ENCODE results near the gene TRIM56. TPM values are rescaled to one million over a fixed set of nuclear protein-coding genes. Genes with fewer than 3 reads are reported as not detected.

TRIM56 gene
- total RNA-seq, 1 experiment from 2014 or later, result 29.6 TPM

- no TSS peak for BruUV-seq (replicated peaks)
- peak overlapping the region; percentile 44 for H3K4me3 Mint-ChIP-seq (ENCODE audit: unreplicated experiment)
- peaks cover 36% of the 10 kb centered on the region for H3K4me1 Mint-ChIP-seq (ENCODE audit: insufficient read depth, unreplicated experiment)
- H3K27me3 Mint-ChIP-seq (ENCODE audit: insufficient read depth, unreplicated experiment), result no peaks in the 10 kb centered on the region
- DNase-seq (ENCODE audit: unreplicated experiment), result peak; percentile 88
- intact Hi-C loops (cut with micrococcal nuclease), result no loop called here
- peak overlapping the region; percentile 91 for H3K27ac Mint-ChIP-seq (ENCODE audit: low read depth, unreplicated experiment)
- peaks cover 11% of the 10 kb centered on the region for H3K36me3 Mint-ChIP-seq (ENCODE audit: insufficient read depth, unreplicated experiment)
- no peak for TF ChIP-seq CTCF (IDR thresholded peaks at IDR 0.05; ENCODE audit: unreplicated experiment)
- no peaks in the 10 kb centered on the region for H3K9me3 Mint-ChIP-seq (ENCODE audit: unreplicated experiment)
- ChIA-PET CTCF (interaction anchor here (0.6 to 2.2 kb wide), 5 partner anchors 11 to 160 kb away, joined by 3 to 6 read pairs (median 3); no protein-coding TSS in a partner anchor), POLR2A (interaction anchor here (0.6 to 2.0 kb wide), 10 partner anchors 12 to 459 kb away, joined by 3 to 11 read pairs (median 4); partner anchors contain the start of genes TRIM56 and ZNHIT1)
Measured at GRCh38 chr7:101121991-101122932, 37.0 kb downstream of the TRIM56 start.

- ChIA-PET CTCF (interaction anchor here (0.6 to 2.2 kb wide), 3 partner anchors 15 to 524 kb away, joined by 3 to 6 read pairs (median 3); no protein-coding TSS in a partner anchor), POLR2A (interaction anchor here (0.6 to 2.0 kb wide), 8 partner anchors 12 to 246 kb away, joined by 3 to 8 read pairs (median 4); partner anchors contain the start of genes TRIM56 and ZNHIT1)
- no TSS peak for BruUV-seq (replicated peaks)
- no peak for TF ChIP-seq CTCF (IDR thresholded peaks at IDR 0.05; ENCODE audit: unreplicated experiment)
- Mint-ChIP-seq H3K9me3 (ENCODE audit: unreplicated experiment) (no peaks in the 10 kb centered on the region), H3K4me3 (ENCODE audit: unreplicated experiment) (no peak overlapping the region), H3K36me3 (ENCODE audit: insufficient read depth, unreplicated experiment) (peaks cover 11% of the 10 kb centered on the region), H3K4me1 (ENCODE audit: insufficient read depth, unreplicated experiment) (peaks cover 44% of the 10 kb centered on the region), H3K27ac (ENCODE audit: low read depth, unreplicated experiment) (peak overlapping the region; percentile 75), H3K27me3 (ENCODE audit: insufficient read depth, unreplicated experiment) (no peaks in the 10 kb centered on the region)
- intact Hi-C loops (cut with micrococcal nuclease), result no loop called here
- DNase-seq (ENCODE audit: unreplicated experiment), result no peak
Measured at GRCh38 chr7:101122933-101123702, 37.8 kb downstream of the TRIM56 start.

DNA sequence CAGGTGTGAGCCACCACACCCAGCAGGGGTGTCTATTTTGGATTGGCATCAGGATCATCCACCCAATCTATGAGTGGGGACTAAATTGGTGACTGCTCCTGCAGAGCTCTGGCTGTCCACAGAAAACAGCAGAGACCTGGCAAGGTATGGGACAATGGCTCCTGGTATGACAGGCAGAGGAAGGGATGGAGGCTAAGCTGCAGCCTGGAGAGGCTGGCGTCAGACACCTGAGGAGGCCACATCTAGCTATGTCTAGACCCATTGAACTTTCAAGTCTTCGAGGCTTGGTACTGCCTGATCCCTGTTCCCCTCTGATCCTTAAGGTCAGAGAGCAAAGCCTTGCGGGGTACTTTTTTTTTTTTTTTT is 38.4 kb downstream of the TRIM56 start:
- POLR2A ChIA-PET, result interaction anchor here (1.3 to 1.4 kb wide), 2 partner anchors 14 to 39 kb away, joined by 3 to 4 read pairs; partner anchors contain the start of gene TRIM56
- peak overlapping the region; percentile 75 for H3K27ac Mint-ChIP-seq (ENCODE audit: low read depth, unreplicated experiment)
- no peak for TF ChIP-seq CTCF (IDR thresholded peaks at IDR 0.05; ENCODE audit: unreplicated experiment)

More for the DNA sequence above, 38.4 kb downstream of the TRIM56 start:
- H3K4me3 Mint-ChIP-seq (ENCODE audit: unreplicated experiment), result no peak overlapping the region
- intact Hi-C loops (cut with micrococcal nuclease), result no loop called here
- no peaks in the 10 kb centered on the region for H3K27me3 Mint-ChIP-seq (ENCODE audit: insufficient read depth, unreplicated experiment)
- no peak for DNase-seq (ENCODE audit: unreplicated experiment)
- H3K4me1 Mint-ChIP-seq (ENCODE audit: insufficient read depth, unreplicated experiment), result peaks cover 46% of the 10 kb centered on the region
- BruUV-seq (replicated peaks), result no TSS peak
- peaks cover 11% of the 10 kb centered on the region for H3K36me3 Mint-ChIP-seq (ENCODE audit: insufficient read depth, unreplicated experiment)
- CTCF ChIA-PET, result interaction anchor here (0.6 to 2.2 kb wide), 2 partner anchors 14 to 525 kb away, joined by 3 to 6 read pairs; no protein-coding TSS in a partner anchor
- H3K9me3 Mint-ChIP-seq (ENCODE audit: unreplicated experiment), result no peaks in the 10 kb centered on the region

Data from MCF 10A (cell line).